Umbilical cord (tissue), 2 donors: ENCODE measurements around the gene TNFRSF19. TPM values are rescaled to one million over a fixed set of nuclear protein-coding genes. Genes with fewer than 3 reads are reported as not detected.

Experiments
- DNase-seq: peaks from one replicate; pipeline ENCODE4 v3.0.0-alpha.2; 2015; ENCODE audit warnings: low spot score
- total RNA-seq: library from RNA; depleted of rRNA; stranded (reverse); fragments of >200 nt; gene quantifications from one replicate; pipeline ENCODE4 v1.2.3, GENCODE V29; 2014; ENCODE audit warnings: low replicate concordance; ENCODE audit not compliant: insufficient read depth

Gene TNFRSF19
- total RNA-seq, 1 donor from 2014 or later, result 11.8 TPM

GRCh38 chr13:23715762-23716235 is 145.6 kb downstream of the TNFRSF19 start:
- DNase-seq, result no peak

- DNase-seq, result no peak
Observed at GRCh38 chr13:23716401-23716800, 146.2 kb downstream of the TNFRSF19 start.

GRCh38 chr13:23718996-23719395 is 148.8 kb downstream of the TNFRSF19 start:
- DNase-seq, result peak; percentile 33

GRCh38 chr13:23722726-23723453 is 152.7 kb downstream of the TNFRSF19 start:
- DNase-seq, result peak; percentile 44

- DNase-seq, result peak; percentile 87
Observed at GRCh38 chr13:23723471-23723870, 153.3 kb downstream of the TNFRSF19 start.

GRCh38 chr13:23724196-23724970 is 154.2 kb downstream of the TNFRSF19 start:
- no peak for DNase-seq

Other genes starting within 250 kb of the TNFRSF19 start
- 118 TPM for gene SACS, start 136.7 kb upstream of the TNFRSF19 start, total RNA-seq